Renal cortical epithelial cell (primary cell): Measurements from ENCODE around the gene PPP1R36. TPM values are rescaled to one million over a fixed set of nuclear protein-coding genes. Genes with fewer than 3 reads are reported as not detected.
"Not testable (repeated sequence)": the region's sequence is repeated elsewhere in the genome, so short reads cannot be mapped to it uniquely, and the experiment has no call there.

Source experiments
- DNase-seq: peaks from one replicate; pipeline ENCODE4 v3.0.0-alpha.2; 2011; ENCODE audit warnings: low read depth
- total RNA-seq: library from RNA; depleted of rRNA; stranded (reverse); fragments of >200 nt; gene quantifications from 2 replicates; pipeline ENCODE4 v1.2.3, GENCODE V29; 2014

PPP1R36 gene
- total RNA-seq, 1 donor from 2014 or later, result 2.6 TPM

- no peak for DNase-seq
Measured at GRCh38 chr14:64566651-64567122, 16.9 kb downstream of the PPP1R36 start.

- peak; percentile 96 for DNase-seq
Measured at GRCh38 chr14:64569138-64569631, 19.4 kb downstream of the PPP1R36 start.

GRCh38 chr14:64569646-64570045 is 19.9 kb downstream of the PPP1R36 start:
- not testable (repeated sequence) for DNase-seq

- no peak for DNase-seq
Measured at GRCh38 chr14:64572386-64573104, 22.8 kb downstream of the PPP1R36 start.

- DNase-seq, result peak; percentile 75
Measured at GRCh38 chr14:64573109-64573508, 23.3 kb downstream of the PPP1R36 start.

GRCh38 chr14:64574371-64575107 is 24.8 kb downstream of the PPP1R36 start:
- no peak for DNase-seq

GRCh38 chr14:64577211-64577610 is 27.4 kb downstream of the PPP1R36 start:
- DNase-seq, result no peak

GRCh38 chr14:64580467-64580866 is 30.7 kb downstream of the PPP1R36 start:
- peak; percentile 41 for DNase-seq

- DNase-seq, result peak; percentile 26
Measured at GRCh38 chr14:64581363-64581762, 31.6 kb downstream of the PPP1R36 start.

- DNase-seq, result no peak
Measured at GRCh38 chr14:64581817-64582216, 32.1 kb downstream of the PPP1R36 start.

GRCh38 chr14:64584190-64584589 is 34.4 kb downstream of the PPP1R36 start:
- DNase-seq, result no peak

- DNase-seq, result no peak
Measured at GRCh38 chr14:64591809-64592208, 42.0 kb downstream of the PPP1R36 start.

GRCh38 chr14:64594438-64594837 is 44.7 kb downstream of the PPP1R36 start:
- no peak for DNase-seq

GRCh38 chr14:64598404-64598803 is 48.6 kb downstream of the PPP1R36 start:
- DNase-seq, result no peak

GRCh38 chr14:64601571-64601970 is 51.8 kb downstream of the PPP1R36 start:
- DNase-seq, result no peak

GRCh38 chr14:64602826-64603225 is 53.1 kb downstream of the PPP1R36 start:
- DNase-seq, result no peak

- DNase-seq, result no peak
Measured at GRCh38 chr14:64604001-64604400, 54.2 kb downstream of the PPP1R36 start.

- DNase-seq, result no peak
Measured at GRCh38 chr14:64604881-64605280, 55.1 kb downstream of the PPP1R36 start.

GRCh38 chr14:64605926-64606685 is 56.3 kb downstream of the PPP1R36 start:
- DNase-seq, result no peak

- no peak for DNase-seq
Measured at GRCh38 chr14:64610049-64610746, 60.4 kb downstream of the PPP1R36 start.

GRCh38 chr14:64611358-64612020 is 61.7 kb downstream of the PPP1R36 start:
- no peak for DNase-seq
